Stimulated activated CD8-positive, alpha-beta memory T cell treated with anti-CD3 and anti-CD28 coated beads, Interleukin-4, amount 100 ng/mL, for 1 hour (primary cell): Measurements from ENCODE around the gene CCDC88C.

Experiments used
- DNase-seq, 2 donors: peaks; one replicate each; pipeline ENCODE4 v3.0.0-alpha.2; 2020; ENCODE audit warnings: low read depth in 2 of 2, low spot score in 1 of 2

CCDC88C gene

GRCh38 chr14:91380610-91381371 lies 36.8 kb downstream of the CCDC88C start:
- no peak for DNase-seq

GRCh38 chr14:91380123-91380522 lies 37.5 kb downstream of the CCDC88C start:
- DNase-seq: no peak

- no peak for DNase-seq
Observed at GRCh38 chr14:91379579-91379932, 38.1 kb downstream of the CCDC88C start.

- no peak for DNase-seq
Observed at GRCh38 chr14:91378930-91379578, 38.6 kb downstream of the CCDC88C start.

- no peak for DNase-seq
Observed at GRCh38 chr14:91377700-91378652, 39.6 kb downstream of the CCDC88C start.

- no peak for DNase-seq
Observed at GRCh38 chr14:91376547-91377477, 40.8 kb downstream of the CCDC88C start.

- no peak for DNase-seq
Observed at GRCh38 chr14:91375720-91376452, 41.7 kb downstream of the CCDC88C start.

- DNase-seq: no peak
Observed at GRCh38 chr14:91374879-91375702, 42.5 kb downstream of the CCDC88C start.

GRCh38 chr14:91374287-91374878 lies 43.2 kb downstream of the CCDC88C start:
- no peak for DNase-seq

GRCh38 chr14:91373591-91374254 lies 43.9 kb downstream of the CCDC88C start:
- DNase-seq: no peak

GRCh38 chr14:91372671-91373495 lies 44.7 kb downstream of the CCDC88C start:
- no peak for DNase-seq

- DNase-seq: no peak
Observed at GRCh38 chr14:91371990-91372375, 45.6 kb downstream of the CCDC88C start.

- DNase-seq: no peak
Observed at GRCh38 chr14:91371011-91371989, 46.3 kb downstream of the CCDC88C start.

GRCh38 chr14:91369628-91370445 lies 47.8 kb downstream of the CCDC88C start:
- no peak for DNase-seq

GRCh38 chr14:91368776-91369416 lies 48.7 kb downstream of the CCDC88C start:
- DNase-seq: no peak
